HepG2 (cell line): ENCODE results near the gene IFNA2. TPM values are rescaled to one million over a fixed set of nuclear protein-coding genes. Genes with fewer than 3 reads are reported as not detected.

ENCODE experiments used
- ATAC-seq: fragments of 200-7000 bp; cut with Tn5 transposase; 3 replicates; pipeline ENCODE4 v1.9.1; 2020; ENCODE audit warnings: mild to moderate bottlenecking, moderate library complexity
- BruUV-seq: library from RNA; stranded (reverse); fragments of 400-500 nt; replicated peaks from 2 replicates; lab custom pipeline; 2021; lab: Mats Ljungman, UMichigan
- CTCF ChIA-PET: fragments of 300-600 bp; formaldehyde crosslinking; extraction: SDS; loops from one replicate; lab custom pipeline; 2021; ENCODE audit warnings: low total read pairs, inconsistent platforms, low intra/inter-chr PET ratio; lab: Yijun Ruan, JAX
- POLR2A ChIA-PET: fragments of 350-600 bp; sonication (Branson Sonifier 250); formaldehyde crosslinking; loops from one replicate; lab custom pipeline; 2020; ENCODE audit warnings: antibody characterized with exemption, inconsistent platforms; lab: Yijun Ruan, JAX
- DNase-seq: peaks from one replicate; pipeline ENCODE4 v3.0.0-alpha.2; 2015; ENCODE audit warnings: low spot score
- FAIRE-seq: peaks from 3 replicates; lab custom pipeline; 2011; peaks lifted over from hg19 to GRCh38; lab: Jason Lieb, UNC
- H2AFZ ChIP-seq: one replicate; pipeline ENCODE4 v1.6.1; 2011; ENCODE audit warnings: low read length, inconsistent platforms
- H3K27ac ChIP-seq: fragments of 300-600 bp; 3 replicates; pipeline ENCODE4 v1.8.0; 2011; ENCODE audit warnings: mixed run types, mild to moderate bottlenecking, mixed read lengths, low read length, inconsistent platforms; ENCODE audit not compliant: insufficient read depth; ENCODE audit errors: extremely low read length
- H3K27me3 ChIP-seq, 2 experiments: fragments of 200-600 bp in 1 of 2; 2 replicates in 1 of 2; 3 replicates in 1 of 2; pipeline versions ENCODE4 v1.6.0 to v1.8.0; 2011; ENCODE audit warnings: low read length in 2 of 2, mild to moderate bottlenecking in 2 of 2, moderate library complexity in 2 of 2, inconsistent platforms in 1 of 2; ENCODE audit not compliant: insufficient read depth in 2 of 2, control insufficient read depth in 1 of 2
- H3K36me3 ChIP-seq, 2 experiments: fragments of 200-600 bp in 1 of 2; replicated peaks in 1 of 2; 2 replicates in 1 of 2; 3 replicates in 1 of 2; pipeline versions ENCODE4 v1.5.1 to v1.8.0; 2011; ENCODE audit warnings: low read length in 2 of 2, inconsistent platforms in 1 of 2; ENCODE audit not compliant: insufficient read depth in 2 of 2, control insufficient read depth in 1 of 2
- H3K4me1 ChIP-seq: 2 replicates; pipeline ENCODE4 v1.5.1; 2012; ENCODE audit warnings: low read length, inconsistent platforms; ENCODE audit not compliant: insufficient read depth
- H3K4me2 ChIP-seq: 2 replicates; pipeline ENCODE4 v1.6.0; 2011; ENCODE audit warnings: low read depth, low read length, inconsistent platforms
- H3K4me3 ChIP-seq, 3 experiments: fragments of 200-600 bp in 1 of 3; sonication (generic), shearing (Covaris generic) in 1 of 3; replicated peaks in 1 of 3; 2 replicates each; pipeline ENCODE4 v1.5.1; 2011 to 2016; ENCODE audit warnings: low read length in 3 of 3, inconsistent platforms in 2 of 3, low read depth in 2 of 3, mild to moderate bottlenecking in 2 of 3, control low read depth in 1 of 3, mixed read lengths in 1 of 3; ENCODE audit not compliant: insufficient read depth in 1 of 3
- H3K79me2 ChIP-seq: one replicate; pipeline ENCODE4 v1.6.1; 2011; ENCODE audit warnings: low read length, inconsistent platforms; ENCODE audit not compliant: insufficient read depth
- H3K9ac ChIP-seq: 2 replicates; pipeline ENCODE4 v1.6.0; 2011; ENCODE audit warnings: mild to moderate bottlenecking, low read depth, low read length, inconsistent platforms; ENCODE audit not compliant: insufficient read depth
- H3K9me3 ChIP-seq: 2 replicates; pipeline ENCODE4 v1.5.1; 2012; ENCODE audit warnings: mild to moderate bottlenecking, low read length
- H4K20me1 ChIP-seq: 2 replicates; pipeline ENCODE4 v1.6.0; 2011; ENCODE audit warnings: inconsistent platforms, mild to moderate bottlenecking, low read length, moderate library complexity; ENCODE audit not compliant: insufficient read depth
- BRF2 ChIP-seq: sonication (generic); formaldehyde crosslinking; IDR thresholded peaks from 2 replicates; pipeline ENCODE4 v1.8.1; 2022; ENCODE audit warnings: mild to moderate bottlenecking, missing genetic modification reagents
- ETS1 ChIP-seq: sonication (generic); formaldehyde crosslinking; IDR thresholded peaks from 2 replicates; pipeline ENCODE4 v1.4.0; 2020; ENCODE audit warnings: missing genetic modification reagents
- GATA4 ChIP-seq: sonication (generic); IDR thresholded peaks from 2 replicates; pipeline ENCODE4 v1.6.1; 2016; ENCODE audit warnings: antibody characterized with exemption, low read depth, borderline replicate concordance
- GMEB2 ChIP-seq: IDR thresholded peaks from 2 replicates; pipeline ENCODE4 v1.6.1; 2016; ENCODE audit warnings: missing biosample characterization, missing genetic modification reagents, low read depth
- NAIF1 ChIP-seq: sonication (generic); formaldehyde crosslinking; IDR thresholded peaks from 2 replicates; pipeline ENCODE4 v1.5.0; 2020; ENCODE audit warnings: mild to moderate bottlenecking, missing genetic modification reagents, borderline replicate concordance
- RERE ChIP-seq: IDR thresholded peaks from 2 replicates; pipeline ENCODE4 v1.6.1; 2016; ENCODE audit warnings: low read depth, missing genetic modification reagents, missing compliant biosample characterization
- ZBTB4 ChIP-seq: sonication (generic); formaldehyde crosslinking; IDR thresholded peaks from 2 replicates; pipeline ENCODE4 v1.4.0; 2020; ENCODE audit warnings: missing genetic modification reagents, mild to moderate bottlenecking, borderline replicate concordance
- ZNF225 ChIP-seq: sonication (generic); formaldehyde crosslinking; IDR thresholded peaks from 2 replicates; pipeline ENCODE4 v1.4.0; 2020; ENCODE audit warnings: mild to moderate bottlenecking, missing genetic modification reagents
- ZNF230 ChIP-seq: sonication (generic); formaldehyde crosslinking; IDR thresholded peaks from 2 replicates; pipeline ENCODE4 v1.4.0; 2020; ENCODE audit warnings: mild to moderate bottlenecking, missing genetic modification reagents
- ZNF557 ChIP-seq: sonication (generic); formaldehyde crosslinking; IDR thresholded peaks from 2 replicates; pipeline ENCODE4 v1.4.0; 2020; ENCODE audit warnings: missing genetic modification reagents
- ZNF619 ChIP-seq: sonication (generic); formaldehyde crosslinking; IDR thresholded peaks from 2 replicates; pipeline ENCODE4 v1.4.0; 2020; ENCODE audit warnings: mild to moderate bottlenecking, missing genetic modification reagents
- ZNF839 ChIP-seq: sonication (generic); formaldehyde crosslinking; IDR thresholded peaks from 2 replicates; pipeline ENCODE4 v1.4.0; 2020; ENCODE audit warnings: missing genetic modification reagents, mild to moderate bottlenecking, borderline replicate concordance
- WGBS: methylation state at CpG from one replicate; pipeline ENCODE4 v1.1.6; 2017; ENCODE audit warnings: low lambda C conversion rate; 5-methylcytosine and 5-hydroxymethylcytosine counted together
- in situ Hi-C: cut with HindIII; loops from 2 replicates; pipeline ENCODE4 v1.10.0; 2017; ENCODE audit warnings: low pct_unique_long_range_greater_than_20kb; ENCODE audit not compliant: extremely low pct_ligation_motif_present
- intact Hi-C: fragments of 100-400 bp; cut with micrococcal nuclease; formaldehyde crosslinking; loops from one replicate; pipeline ENCODE4 v1.10.0; 2022; ENCODE audit not compliant: unreplicated experiment
- polyA plus RNA-seq, 8 experiments: library from polyadenylated mRNA; depleted of rRNA in 3 of 8; stranded (reverse) in 7 of 8; unstranded in 1 of 8; fragments of >200 nt; fragmentation: Illumina TruSeq in 4 of 8; extraction: Trizol in 4 of 8; gene quantifications; 2 replicates each; pipeline versions ENCODE4 v1.2.1 to v1.2.3, GENCODE V29; 2011 to 2016; ENCODE audit warnings: low read depth in 4 of 8, missing spikeins in 1 of 8, mixed read lengths in 1 of 8; ENCODE audit not compliant: insufficient read depth in 1 of 8
- total RNA-seq, 5 experiments: library from RNA; depleted of rRNA; stranded (reverse); fragments of >200 nt; fragmentation: Illumina TruSeq; extraction: Trizol; gene quantifications; 2 replicates each; pipeline ENCODE4 v1.2.3, GENCODE V29; 2016; ENCODE audit warnings: low read depth in 1 of 5

IFNA2 gene
- total and polyA plus RNA-seq, 2 of the 13 experiments (the other 11 are each of a cell fraction or from before 2014, with no cell fraction given): not detected

- ATAC-seq (no peak), DNase-seq (no peak), FAIRE-seq (no peak)
- H3K4me3 ChIP-seq: no peak overlapping the region
- no peak overlapping the region for H3K27ac ChIP-seq
- in situ Hi-C loops: loop anchor here (5.0 kb wide), 1 partner anchor 83 kb away; no protein-coding TSS in a partner anchor
- H3K4me2 ChIP-seq: no peak overlapping the region
- H3K9ac ChIP-seq: no peak overlapping the region
- POLR2A ChIA-PET: no interaction called here
- H3K9me3 ChIP-seq: no peaks in the 10 kb centered on the region
- H4K20me1 ChIP-seq: no peaks in the 10 kb centered on the region
- intact Hi-C loops: loop anchor here (5.0 kb wide), 2 partner anchors 148 to 163 kb away; no protein-coding TSS in a partner anchor
- H3K4me1 ChIP-seq: no peaks in the 10 kb centered on the region
- no peak overlapping the region for H2AFZ ChIP-seq
- peaks cover 0 to 1% of the 10 kb centered on the region in 2 experiments; a peak in 1 of 5 replicates for H3K27me3 ChIP-seq
- CTCF ChIA-PET: no interaction called here
- H3K36me3 ChIP-seq: no peaks in the 10 kb centered on the region
- BruUV-seq: no TSS peak
- TF ChIP-seq NAIF1 (no peak), ZNF619 (no peak), GMEB2 (CRISPR knock-in tag) (no peak), ZNF230 (CRISPR knock-in tag) (no peak), ZBTB4 (CRISPR knock-in tag) (no peak), BRF2 (CRISPR knock-in tag) (no peak), GATA4 (no peak), ZNF557 (CRISPR knock-in tag) (no peak), RERE (CRISPR knock-in tag) (no peak), ZNF225 (CRISPR knock-in tag) (no peak), ETS1 (CRISPR knock-in tag) (no peak), ZNF839 (CRISPR knock-in tag) (no peak)
- 2% methylated on average over 3 of the region's 3 CpGs for WGBS
- H3K79me2 ChIP-seq: no peaks in the 10 kb centered on the region
These were observed 14.8 kb upstream of the IFNA2 start for GRCh38 chr9:21399956-21400355.
